GM21786 (cell line): ENCODE results near the gene ROCK2.

Experiments used
- ATAC-seq: cut with Tn5 transposase; IDR thresholded peaks from one replicate; pipeline ENCODE4 v1.9.1; 2021; ENCODE audit not compliant: unreplicated experiment

The ROCK2 gene

GRCh38 chr2:11344342-11344955 lies at the start of gene ROCK2:
ROCK2 (minus strand) TSS chr2:11344636; CDS start chr2:11344136, 500 bp downstream.
- ATAC-seq: peak; percentile 56

- no peak for ATAC-seq
Measured at GRCh38 chr2:11393711-11394236, 49.3 kb upstream of the ROCK2 start.

GRCh38 chr2:11391942-11392266 lies 47.5 kb upstream of the ROCK2 start:
- ATAC-seq: no peak

- ATAC-seq: no peak
Measured at GRCh38 chr2:11390399-11390658, 45.9 kb upstream of the ROCK2 start.

- no peak for ATAC-seq
Measured at GRCh38 chr2:11389551-11390398, 45.3 kb upstream of the ROCK2 start.

- no peak for ATAC-seq
Measured at GRCh38 chr2:11389052-11389420, 44.6 kb upstream of the ROCK2 start.

GRCh38 chr2:11388262-11389051 lies 44.0 kb upstream of the ROCK2 start:
- ATAC-seq: no peak

- ATAC-seq: no peak
Measured at GRCh38 chr2:11387843-11388242, 43.4 kb upstream of the ROCK2 start.

GRCh38 chr2:11387100-11387390 lies 42.6 kb upstream of the ROCK2 start:
- ATAC-seq: no peak

- ATAC-seq: no peak
Measured at GRCh38 chr2:11385847-11386246, 41.4 kb upstream of the ROCK2 start.

GRCh38 chr2:11385216-11385615 lies 40.8 kb upstream of the ROCK2 start:
- ATAC-seq: no peak

GRCh38 chr2:11379558-11379957 lies 35.1 kb upstream of the ROCK2 start:
- ATAC-seq: no peak

GRCh38 chr2:11377928-11378545 lies 33.6 kb upstream of the ROCK2 start:
- ATAC-seq: peak; percentile 87

- no peak for ATAC-seq
Measured at GRCh38 chr2:11376071-11376470, 31.6 kb upstream of the ROCK2 start.

GRCh38 chr2:11375689-11376027 lies 31.2 kb upstream of the ROCK2 start:
- ATAC-seq: no peak

- ATAC-seq: no peak
Measured at GRCh38 chr2:11375025-11375688, 30.7 kb upstream of the ROCK2 start.

- no peak for ATAC-seq
Measured at GRCh38 chr2:11373096-11373495, 28.7 kb upstream of the ROCK2 start.

GRCh38 chr2:11371092-11371937 lies 26.9 kb upstream of the ROCK2 start:
- no peak for ATAC-seq

- no peak for ATAC-seq
Measured at GRCh38 chr2:11370377-11371091, 26.1 kb upstream of the ROCK2 start.
